HG03469 (cell line): Measurements from ENCODE around the gene SPEN.
"Not testable (repeated sequence)": the region's sequence is repeated elsewhere in the genome, so short reads cannot be mapped to it uniquely, and the experiment has no call there.

Source experiments
- ATAC-seq: cut with Tn5 transposase; IDR thresholded peaks from one replicate; pipeline ENCODE4 v1.9.1; 2021; ENCODE audit warnings: mild to moderate bottlenecking, moderate library complexity, moderate number of reproducible peaks; ENCODE audit not compliant: unreplicated experiment

Gene SPEN, protein sequence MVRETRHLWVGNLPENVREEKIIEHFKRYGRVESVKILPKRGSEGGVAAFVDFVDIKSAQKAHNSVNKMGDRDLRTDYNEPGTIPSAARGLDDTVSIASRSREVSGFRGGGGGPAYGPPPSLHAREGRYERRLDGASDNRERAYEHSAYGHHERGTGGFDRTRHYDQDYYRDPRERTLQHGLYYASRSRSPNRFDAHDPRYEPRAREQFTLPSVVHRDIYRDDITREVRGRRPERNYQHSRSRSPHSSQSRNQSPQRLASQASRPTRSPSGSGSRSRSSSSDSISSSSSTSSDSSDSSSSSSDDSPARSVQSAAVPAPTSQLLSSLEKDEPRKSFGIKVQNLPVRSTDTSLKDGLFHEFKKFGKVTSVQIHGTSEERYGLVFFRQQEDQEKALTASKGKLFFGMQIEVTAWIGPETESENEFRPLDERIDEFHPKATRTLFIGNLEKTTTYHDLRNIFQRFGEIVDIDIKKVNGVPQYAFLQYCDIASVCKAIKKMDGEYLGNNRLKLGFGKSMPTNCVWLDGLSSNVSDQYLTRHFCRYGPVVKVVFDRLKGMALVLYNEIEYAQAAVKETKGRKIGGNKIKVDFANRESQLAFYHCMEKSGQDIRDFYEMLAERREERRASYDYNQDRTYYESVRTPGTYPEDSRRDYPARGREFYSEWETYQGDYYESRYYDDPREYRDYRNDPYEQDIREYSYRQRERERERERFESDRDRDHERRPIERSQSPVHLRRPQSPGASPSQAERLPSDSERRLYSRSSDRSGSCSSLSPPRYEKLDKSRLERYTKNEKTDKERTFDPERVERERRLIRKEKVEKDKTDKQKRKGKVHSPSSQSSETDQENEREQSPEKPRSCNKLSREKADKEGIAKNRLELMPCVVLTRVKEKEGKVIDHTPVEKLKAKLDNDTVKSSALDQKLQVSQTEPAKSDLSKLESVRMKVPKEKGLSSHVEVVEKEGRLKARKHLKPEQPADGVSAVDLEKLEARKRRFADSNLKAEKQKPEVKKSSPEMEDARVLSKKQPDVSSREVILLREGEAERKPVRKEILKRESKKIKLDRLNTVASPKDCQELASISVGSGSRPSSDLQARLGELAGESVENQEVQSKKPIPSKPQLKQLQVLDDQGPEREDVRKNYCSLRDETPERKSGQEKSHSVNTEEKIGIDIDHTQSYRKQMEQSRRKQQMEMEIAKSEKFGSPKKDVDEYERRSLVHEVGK (N-terminal part only)

DNA sequence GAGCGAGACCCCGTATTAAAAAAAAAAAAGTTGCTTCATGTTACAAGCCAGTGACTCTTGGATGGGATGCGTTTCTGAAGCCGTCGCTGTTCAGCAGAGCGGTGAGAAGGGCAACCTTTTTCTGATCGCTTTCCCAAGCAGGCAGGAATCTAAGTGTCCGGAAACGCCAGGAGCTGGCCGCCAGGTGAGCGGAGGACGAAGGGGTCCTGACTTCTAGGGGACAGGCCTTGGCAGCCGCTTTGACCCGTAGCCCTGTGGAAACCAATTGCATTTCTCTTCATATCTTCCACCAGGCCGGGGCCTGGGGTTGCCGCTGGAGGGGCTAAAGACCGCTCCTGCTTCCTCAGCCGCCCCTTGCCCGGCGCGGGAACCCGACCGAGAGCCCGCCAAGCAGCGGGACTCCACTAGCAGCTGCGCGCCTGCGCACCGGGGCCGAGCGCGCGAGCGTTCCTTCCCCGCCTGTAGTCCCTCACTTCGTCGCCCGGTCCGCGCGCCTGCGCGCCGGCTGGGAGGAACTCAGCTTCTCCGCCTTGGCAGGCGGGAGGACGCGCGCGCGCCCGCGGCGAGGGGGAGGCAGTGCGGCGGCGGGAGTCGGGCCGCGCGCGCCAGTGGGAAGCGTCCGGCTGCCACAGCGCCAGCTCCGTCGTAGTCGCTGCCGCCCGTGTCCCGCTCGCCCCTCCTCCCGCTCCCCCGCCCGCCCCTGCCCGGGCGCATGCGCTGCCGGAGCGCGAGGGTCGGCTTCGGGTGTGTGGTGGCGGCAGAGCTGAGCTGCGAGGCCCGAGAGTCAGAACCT, at the start of gene SPEN:
SPEN (plus strand) TSS at position 608 of the 793 bp plus-strand sequence. CDS start 361 bp downstream, outside the sequence.
- ATAC-seq = peak; percentile 40

DNA sequence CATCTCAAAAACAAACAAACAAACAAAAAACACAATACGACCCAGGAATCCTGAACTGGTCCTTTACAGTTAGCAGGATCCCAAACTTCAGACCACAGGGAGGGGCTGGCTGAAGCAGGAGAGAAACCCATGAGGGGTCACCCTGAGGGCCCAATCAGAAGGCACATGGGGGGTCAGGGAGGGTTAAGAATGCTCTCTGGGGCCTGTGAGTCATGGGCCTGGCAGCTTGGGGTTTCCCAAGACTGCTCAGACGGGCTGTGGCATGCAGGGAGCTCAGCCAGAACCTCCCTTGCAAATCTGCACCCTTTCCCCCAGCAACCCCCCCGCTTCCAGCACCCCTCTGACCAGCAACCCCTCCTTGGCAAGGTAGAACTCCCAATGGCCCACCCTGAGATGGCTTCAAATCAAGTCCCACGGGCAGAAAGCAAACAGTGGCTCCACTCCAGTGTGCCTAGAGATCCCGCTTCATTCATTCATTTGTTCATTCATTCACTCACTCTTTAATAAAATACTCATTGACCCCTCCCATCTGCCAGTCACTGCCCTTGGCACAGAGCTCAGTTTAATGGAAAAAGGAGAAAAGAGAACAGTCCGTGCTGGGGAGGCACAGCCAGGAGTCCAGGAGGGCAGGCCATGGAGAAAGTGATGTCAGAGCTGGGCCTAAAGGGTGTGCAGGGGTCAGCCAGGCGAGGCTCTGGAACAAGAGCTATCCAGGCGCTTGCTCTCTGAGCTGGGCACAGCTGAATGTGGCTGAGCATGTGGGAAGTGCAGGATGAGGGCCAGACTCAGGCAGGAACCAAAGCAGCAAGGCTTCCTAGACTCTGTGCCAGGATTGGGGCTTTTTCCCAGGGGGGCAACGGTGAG, 48.3 kb upstream of the SPEN start:
- ATAC-seq = no peak

DNA sequence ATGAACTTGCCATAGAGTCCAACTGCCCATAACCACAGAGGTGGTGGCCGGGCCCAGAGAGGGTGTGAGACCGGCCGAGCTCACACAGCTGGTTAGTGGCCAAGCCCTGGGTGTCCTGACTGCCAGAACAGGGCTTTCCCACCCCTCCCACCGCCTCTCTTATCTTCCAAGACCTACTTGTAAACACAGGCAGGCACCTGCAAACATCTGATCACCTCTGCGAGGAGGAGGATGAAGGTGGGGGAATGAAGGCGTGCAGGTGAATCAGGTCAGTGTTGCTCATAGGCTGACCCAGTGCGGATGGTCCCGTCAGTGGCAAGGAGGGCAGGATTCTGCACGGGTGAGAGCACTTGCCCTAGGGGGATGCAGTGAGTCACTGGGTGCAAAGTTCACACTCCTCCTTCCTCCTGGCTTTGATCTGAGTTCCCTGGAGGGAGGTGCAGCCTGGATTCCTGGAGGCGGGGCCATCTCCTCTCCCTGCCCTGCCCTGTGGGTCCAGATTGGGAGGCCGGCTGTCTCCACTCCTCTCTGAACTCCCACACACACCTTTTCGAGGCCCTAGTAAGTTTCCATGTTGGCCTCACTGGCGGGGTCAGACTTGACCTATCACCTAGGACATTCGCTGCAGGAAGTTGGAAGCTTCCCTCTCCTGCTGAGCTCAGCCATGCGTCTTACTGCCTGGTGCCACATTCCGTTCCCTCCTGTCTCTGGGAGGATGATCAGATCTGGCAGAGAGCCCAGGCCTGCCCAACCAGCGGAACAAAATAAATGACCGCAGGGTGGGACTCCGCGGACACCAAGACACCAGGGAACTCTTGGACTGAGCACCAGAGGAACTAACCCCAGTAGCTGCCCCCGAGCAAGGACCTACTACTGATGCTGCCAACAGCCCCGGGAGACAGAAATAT, 47.3 kb upstream of the SPEN start:
- no peak for ATAC-seq

DNA sequence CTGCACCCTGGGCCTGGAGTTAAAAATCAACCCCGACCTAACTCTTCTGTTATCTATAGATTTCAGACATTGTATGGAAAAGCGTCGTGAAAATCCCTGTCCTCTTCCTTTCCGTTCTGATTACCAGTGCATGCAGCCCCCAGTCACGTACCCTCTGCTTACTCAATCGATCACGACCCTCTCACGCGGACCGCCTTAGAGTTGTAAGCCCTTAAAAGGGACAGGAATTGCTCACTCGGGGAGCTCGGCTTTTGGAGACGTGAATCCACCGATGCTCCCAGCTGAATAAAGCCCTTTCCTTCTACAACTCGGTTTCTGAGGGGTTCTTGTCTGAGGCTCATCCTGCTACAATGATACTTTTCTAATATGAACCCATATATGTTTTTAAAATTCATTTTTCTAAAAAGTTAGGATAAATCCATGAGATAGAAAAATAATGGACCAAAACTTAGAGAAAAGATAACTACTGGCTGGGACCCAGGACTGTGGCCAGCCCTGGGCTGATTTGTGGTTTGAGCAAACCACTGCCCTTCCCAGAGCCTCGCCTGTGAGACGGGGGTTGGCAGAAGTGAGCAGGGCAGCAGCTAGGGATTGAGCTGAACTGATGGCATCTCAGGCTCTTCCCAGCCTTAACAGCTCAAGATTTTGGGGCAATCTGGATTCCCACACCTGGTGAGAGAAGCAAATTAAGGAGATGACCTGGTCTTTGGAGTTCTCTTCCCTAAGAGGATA, 45.1 kb upstream of the SPEN start:
- ATAC-seq = no peak

DNA sequence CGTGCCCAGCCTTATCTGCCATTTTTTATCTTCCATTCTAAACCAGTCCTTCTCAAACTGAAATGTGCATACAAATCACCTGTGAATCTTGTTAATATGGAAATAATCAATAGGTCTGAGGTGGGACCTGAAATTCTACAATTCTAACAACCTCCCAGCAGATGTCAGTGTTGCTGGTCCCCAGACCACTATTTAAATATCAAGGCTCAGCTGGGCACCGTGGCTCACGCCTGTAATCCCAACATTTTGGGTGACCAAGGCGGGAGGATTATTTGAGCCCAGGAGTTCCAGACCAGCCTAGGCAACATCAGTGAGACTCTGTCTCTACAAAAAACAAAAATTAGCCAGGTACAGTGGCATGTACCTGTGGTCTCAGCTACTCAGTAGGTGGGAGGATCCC, 44.1 kb upstream of the SPEN start:
- ATAC-seq = no peak

DNA sequence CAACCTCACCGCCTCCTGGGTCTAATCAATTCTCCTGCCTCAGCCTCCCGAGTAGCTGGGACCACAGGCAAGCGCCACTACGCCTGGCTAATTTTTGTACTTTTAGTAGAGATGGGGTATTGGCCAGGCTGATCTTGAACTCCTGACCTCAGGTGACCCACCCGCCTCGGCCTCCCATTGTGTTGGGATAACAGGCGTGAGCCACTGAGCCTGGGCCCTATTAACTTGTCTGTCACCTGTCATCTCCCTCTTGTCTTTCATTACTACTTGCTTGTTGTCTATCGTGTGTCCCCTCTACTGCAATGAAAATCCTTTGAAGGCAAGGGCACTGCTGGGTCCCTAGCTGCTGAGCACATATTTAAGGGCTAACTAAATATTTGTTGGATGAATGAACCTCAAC, 43.4 kb upstream of the SPEN start:
- no peak for ATAC-seq

DNA sequence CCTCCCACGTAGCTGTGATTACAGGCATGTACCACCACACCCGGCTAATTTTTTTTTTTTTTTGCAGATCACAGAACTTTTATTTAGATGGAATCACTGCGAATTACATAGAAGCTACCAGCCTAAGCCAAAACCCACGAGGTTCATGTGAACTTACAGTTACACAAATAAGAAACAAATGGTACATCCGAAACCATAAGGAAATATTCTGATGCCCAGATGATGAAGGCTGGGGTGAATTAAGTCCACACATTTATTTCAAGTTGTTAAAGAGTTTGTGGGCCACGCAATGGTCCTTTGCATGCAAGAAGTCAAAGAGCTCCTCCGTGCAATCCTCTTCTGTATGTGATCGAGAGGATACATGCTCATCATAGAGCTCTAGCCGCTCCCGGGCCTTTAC, 40.4 kb upstream of the SPEN start:
- ATAC-seq = no peak

DNA sequence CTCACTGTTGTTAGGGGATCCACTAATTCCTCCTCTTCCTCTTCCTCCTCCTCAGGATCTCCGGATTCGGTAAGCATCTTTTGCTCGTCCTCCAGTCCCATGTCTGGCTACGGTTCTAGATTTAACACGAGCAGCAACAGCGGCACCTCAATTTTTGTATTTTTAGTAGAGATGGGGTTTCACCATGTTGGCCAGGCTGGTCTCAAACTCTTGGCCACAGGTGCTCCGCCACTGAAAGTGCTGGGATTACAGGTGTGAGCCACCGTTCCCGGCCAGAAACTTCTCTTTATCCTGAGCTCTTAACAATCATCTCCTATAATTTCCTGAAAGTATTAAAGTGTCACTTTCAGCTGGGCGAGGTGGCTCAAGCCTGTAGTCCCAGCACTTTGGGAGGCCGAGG, 40.0 kb upstream of the SPEN start, which contains the start of gene UQCRHL:
UQCRHL (minus strand) TSS at position 101 of the 400 bp plus-strand sequence; CDS start at position 101, 0 bp downstream.
- not testable (repeated sequence) for ATAC-seq

DNA sequence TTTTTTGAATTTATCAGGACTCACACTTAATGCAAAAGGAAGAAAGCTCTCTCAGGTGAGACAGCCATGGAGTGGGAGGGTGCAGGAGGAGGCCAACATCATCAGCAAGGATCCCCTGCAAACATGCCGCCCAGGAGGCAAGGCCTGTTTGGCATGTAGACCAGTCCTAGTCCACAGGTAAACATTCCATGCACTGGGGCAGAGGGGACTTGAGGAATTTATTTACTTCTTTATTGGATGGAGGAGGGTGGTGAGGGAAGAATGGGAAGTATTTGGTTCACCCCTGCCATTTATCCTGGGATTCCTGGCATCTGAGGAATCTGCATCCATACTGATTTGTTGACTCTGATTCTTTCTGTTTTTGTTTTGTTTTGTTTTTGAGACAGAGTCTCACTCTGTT, 38.6 kb upstream of the SPEN start:
- no peak for ATAC-seq

DNA sequence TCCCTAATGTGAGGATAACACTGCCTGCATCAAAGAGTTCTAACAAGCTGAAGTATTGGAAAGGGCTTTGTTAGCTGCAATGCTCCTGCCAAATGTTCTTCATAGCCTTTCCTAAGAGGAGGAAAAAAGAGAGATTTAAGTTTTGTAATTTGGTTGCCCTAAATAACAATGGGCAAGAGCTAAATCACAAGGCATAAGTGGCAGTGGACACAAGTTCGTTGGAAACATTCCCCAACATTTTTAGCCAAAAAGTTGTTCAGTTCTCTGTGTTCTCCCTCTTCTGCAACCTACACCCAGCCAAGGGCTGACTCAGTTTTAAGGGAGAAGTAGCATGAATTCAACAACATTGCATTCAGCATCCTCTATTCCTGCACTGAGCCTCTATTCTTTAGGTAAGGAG, 37.4 kb upstream of the SPEN start:
- ATAC-seq = no peak

DNA sequence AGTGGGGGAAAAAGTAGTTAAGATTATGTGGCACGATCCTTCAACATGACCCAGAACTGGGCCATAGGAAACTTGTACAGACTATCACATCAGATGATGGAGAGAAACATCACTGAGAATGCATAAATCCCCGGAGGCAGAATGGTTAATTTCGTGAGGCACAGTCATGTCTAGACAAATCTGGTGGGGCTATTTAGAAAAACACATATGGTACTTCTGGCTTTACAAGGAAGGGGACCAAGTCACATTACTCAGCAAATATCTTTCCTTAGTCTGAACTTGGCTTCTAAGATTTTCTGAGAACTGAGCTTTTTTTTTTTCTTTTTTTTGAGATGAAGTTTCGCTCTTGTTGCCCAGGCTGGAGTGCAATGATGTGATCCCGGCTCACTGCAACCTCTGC, 30.8 kb upstream of the SPEN start:
- no peak for ATAC-seq

DNA sequence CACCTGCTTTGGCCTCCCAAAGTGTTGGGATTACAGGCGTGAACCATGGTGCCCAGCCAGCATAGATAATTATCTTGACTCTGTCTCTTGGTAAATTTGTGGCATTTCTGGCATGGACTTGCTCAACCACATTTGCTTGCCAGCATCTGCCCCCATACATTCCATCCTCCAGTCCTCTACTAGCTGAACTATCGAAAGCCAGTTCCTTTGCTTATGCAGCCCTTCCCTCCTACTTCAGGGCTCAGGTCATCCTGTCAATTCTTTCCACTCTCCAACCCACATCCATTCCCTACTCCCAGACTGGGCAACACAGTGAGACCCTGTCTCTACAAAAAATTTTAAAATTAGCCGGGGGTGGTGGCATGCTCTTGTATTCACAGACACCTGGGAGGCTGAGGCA, 27.0 kb upstream of the SPEN start:
- ATAC-seq = no peak

DNA sequence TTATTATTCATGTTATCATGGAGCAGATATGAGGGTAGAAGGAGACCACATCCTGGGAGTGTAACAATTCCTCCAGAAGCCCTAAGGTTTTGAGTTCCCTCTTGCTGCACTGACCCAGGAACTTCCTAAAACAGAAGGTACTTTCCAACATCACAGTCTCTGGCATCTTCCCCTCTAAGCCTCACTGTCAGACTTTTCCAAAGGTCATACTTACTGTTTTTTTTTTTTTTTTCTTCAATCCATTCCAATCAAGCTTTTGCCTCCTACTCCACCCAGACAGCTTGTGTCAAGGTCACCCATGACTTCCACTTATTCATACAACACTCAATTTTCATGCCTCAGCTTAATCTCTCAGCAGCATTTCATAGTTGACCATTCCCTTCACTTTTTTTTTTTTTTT, 21.7 kb upstream of the SPEN start:
- no peak for ATAC-seq

DNA sequence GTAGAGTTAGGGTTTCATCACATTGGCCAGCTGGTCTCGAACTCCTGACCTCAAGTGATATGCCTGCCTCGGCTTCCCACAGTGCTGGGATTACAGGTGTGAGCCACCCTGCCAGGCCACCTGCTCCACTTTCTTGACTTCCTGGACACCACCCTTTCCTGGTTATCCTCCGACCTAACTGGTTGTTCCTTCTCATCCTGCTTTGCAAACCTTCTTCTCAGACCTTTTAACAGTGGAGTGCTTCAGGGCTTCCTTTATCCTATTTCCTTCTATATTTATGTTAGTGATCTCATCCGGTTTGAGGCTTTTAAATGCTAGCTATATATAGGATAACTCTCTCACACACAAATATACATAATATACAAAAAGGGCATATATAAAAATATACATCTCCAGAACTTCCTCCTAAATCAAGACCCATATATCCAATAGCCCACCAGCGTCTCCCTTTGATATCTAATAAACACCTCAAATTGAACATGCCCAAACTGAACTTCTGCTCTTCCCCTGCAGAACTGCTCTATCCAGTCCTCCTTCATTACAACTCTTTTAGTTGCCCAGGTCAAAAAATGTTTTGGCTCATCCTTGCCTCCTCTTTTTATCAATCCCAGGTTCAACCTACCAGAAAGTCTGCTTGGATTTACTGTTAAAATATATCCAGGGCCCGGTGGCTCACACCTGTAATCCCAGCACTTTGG, 20.5 kb upstream of the SPEN start:
- ATAC-seq = no peak

DNA sequence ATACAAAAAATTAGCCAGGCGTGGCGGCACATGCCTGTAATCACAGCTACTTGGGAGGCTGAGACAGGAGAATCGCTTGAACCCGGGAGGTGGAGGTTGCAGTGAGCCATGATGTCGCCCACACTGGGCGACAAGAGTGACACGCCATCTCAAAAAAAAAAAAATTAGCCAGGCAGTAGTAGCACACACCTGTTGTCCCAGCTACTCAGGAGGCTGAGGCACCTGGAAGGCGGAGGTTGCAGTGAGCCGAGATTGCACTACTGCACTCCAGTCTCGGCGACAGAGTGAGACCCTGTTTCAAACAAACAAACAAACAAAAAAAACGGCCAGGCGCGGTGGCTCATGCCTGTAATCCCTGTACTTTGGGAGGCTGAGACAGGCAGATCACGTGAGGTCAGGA, 19.9 kb upstream of the SPEN start:
- ATAC-seq = not testable (repeated sequence)

DNA sequence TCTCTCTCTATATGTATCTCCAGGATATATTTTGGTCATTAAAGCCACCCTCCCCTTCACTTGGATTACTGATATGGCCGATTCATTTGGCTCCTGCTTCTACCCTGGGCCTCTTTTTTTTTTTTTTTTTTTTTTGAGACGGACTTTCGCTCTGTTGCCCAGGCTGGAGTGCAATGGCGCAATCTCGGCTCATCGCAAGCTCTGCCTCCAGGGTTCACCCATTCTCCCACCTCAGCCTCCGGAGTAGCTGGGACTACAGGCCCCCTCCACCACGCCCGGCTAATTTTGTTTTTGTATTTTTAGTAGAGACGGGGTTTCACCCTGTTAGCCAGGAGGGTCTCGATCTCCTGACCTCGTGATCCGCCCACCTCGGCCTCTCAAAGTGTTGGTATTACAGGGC, 18.6 kb upstream of the SPEN start:
- ATAC-seq = not testable (repeated sequence)

DNA sequence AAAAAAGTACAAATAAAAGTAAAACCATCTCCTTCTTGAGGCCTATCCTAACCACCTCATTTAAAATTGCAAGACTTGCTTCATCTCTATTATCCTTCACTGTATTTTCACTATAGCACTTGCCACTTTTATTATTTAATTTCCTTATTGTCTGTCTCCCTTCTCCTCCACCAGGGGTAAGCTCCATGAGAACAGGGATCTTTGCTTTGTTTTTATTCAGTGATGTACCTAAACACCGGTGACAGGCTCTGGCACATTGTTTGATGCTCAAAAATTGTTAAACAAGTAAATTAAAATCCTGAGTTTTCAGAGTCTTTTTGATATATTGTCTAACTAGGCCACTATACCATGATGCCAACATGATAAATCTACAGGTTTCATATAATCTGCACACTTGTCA, 17.2 kb upstream of the SPEN start:
- no peak for ATAC-seq
